G401 (cell line): ENCODE results near the gene TUBD1. TPM values are rescaled to one million over a fixed set of nuclear protein-coding genes. Genes with fewer than 3 reads are reported as not detected.
"Not testable (repeated sequence)": the region's sequence is repeated elsewhere in the genome, so short reads cannot be mapped to it uniquely, and the experiment has no call there.

Experiments
- DNase-seq: peaks from one replicate; pipeline ENCODE4 v3.0.0-alpha.2; 2015; ENCODE audit warnings: low spot score
- in situ Hi-C: cut with HindIII; loops from 2 replicates; pipeline ENCODE4 v1.10.0; 2016; ENCODE audit warnings: low sequenced_read_pairs, mixed read lengths
- total RNA-seq: library from RNA; depleted of rRNA; stranded (reverse); fragments of >200 nt; shearing (Covaris generic); gene quantifications from 2 replicates; pipeline ENCODE4 v1.2.3, GENCODE V29; 2014

Gene TUBD1
- total RNA-seq, 1 experiment from 2014 or later = 16.7 TPM

DNA sequence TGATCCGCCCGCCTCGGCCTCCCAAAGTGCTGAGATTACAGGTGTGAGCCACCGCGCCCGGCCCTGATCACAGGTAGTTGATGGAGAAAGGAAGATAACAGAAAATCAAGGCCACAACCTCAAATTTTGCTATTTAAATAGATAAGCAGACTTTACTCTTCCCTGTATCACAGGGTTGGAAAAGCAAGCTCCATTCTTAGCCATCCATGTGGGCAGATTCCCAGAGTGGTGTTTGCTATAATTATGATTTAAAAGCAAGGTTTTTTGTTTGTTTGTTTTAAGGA, 44.4 kb downstream of the TUBD1 start:
- in situ Hi-C loops = loop anchor here (10.0 kb wide), 1 partner anchor 94 kb away; no protein-coding TSS in a partner anchor

DNA sequence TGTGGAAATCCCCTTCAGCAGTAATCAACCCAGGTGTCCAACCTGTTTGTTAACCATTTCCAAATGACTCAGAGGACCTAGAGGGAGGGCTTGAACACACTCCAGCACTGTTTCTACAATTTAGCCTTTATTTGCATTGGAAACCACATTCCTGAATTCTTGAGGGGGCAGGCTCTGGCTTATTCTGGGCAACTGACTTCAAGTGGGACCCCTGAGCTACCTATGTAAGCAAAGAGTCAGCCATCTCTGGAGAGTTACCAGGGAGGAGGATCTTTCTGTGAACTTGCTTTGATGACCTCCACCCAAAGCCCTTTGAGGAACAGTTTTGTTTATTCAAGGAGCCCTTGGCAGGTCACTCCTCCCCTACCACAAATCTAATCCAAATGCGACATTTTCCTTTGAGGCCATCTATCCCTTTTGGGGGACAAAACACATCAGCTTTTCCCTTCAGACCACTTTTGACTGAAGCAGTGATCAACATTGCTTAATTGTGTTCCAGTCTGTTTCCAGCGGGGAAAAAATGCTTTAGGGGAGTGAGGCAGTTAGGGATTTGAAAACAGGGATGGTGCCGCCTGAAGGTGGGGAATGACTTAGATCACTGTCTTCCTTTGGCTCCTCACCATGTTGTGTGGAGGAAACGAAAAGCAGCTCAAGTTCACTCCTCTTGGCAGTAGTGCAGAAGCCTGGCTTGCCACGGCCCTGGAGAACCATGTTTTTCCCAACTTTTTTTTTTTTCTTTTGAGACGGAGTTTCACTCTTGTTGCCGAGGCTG, 46.2 kb downstream of the TUBD1 start:
- in situ Hi-C loops = loop anchor here (10.0 kb wide), 1 partner anchor 92 kb away; no protein-coding TSS in a partner anchor
- DNase-seq = peak; percentile 42

More for the DNA sequence above, 44.4 kb downstream of the TUBD1 start:
- DNase-seq = no peak

DNA sequence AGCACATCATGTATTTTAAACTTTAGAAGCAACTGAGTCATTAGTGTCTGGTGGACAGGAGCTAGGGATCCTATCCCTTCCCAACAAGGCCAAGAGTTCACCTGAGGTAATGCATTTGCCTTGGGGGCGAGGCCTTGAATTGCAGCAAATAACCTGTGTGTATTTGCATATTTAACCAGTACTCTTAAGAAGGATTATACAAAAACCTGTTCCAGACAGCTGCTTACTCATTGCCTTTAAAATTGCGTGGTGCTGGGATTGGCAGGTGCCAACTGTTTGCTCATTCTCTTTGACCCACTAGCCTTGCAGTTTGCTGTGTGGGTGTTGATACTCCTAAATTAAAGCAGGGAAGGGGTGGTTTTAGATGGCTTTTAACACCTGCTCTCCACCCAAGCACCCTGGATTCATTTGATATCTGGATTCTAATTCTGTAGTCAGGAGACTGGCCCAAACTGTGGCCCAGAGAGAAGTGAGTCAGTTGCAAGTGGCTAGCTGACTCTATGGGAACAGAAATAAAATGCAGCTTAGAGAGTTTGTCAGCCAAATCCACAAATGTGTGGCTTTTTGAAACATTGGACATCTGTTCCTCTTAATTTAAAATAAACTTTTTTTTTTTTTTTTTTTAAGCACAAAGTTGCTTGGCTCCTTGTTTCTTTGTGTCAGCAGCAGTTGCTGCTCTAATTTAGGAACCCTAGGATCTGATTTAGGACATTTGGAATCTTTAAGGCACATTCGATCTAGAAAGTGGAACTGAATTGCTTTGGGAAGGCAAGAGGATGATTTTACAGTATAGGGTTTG, 46.9 kb downstream of the TUBD1 start:
- in situ Hi-C loops = loop anchor here (10.0 kb wide), 1 partner anchor 91 kb away; no protein-coding TSS in a partner anchor
- DNase-seq = peak; percentile 41

DNA sequence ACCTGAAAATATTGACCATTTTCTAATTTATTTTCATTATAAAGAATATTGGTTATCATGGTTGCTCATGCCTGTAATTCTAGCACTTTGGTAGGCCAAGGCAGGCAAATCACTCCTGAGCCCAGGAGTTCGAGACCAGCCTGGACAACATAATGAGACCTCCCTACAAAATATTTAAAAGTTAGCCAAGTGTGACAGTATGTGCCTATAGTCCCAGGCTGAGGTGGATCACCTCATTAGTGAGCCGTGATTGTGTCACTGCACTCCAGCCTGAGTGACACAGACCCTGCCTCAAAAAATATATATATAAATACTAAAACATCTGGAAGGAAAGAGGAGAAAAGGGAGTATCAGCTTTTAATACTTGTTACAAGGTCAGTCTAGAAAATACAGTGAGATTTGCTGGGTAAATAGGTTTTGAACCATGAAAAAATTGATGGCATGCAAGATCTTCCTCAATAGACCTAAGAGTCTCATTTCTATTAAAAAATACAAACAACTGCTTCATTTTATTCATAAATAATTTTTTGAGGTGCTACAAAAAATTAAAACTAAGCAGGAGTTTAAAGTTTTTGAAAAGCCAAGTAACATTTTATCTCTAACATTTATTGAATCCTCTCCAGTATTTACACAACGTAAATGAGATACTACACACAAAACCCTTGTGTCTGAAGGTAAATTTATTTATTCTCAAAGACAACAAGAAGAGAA, 47.7 kb downstream of the TUBD1 start:
- no peak for DNase-seq
- in situ Hi-C loops = loop anchor here (10.0 kb wide), 1 partner anchor 90 kb away; no protein-coding TSS in a partner anchor

DNA sequence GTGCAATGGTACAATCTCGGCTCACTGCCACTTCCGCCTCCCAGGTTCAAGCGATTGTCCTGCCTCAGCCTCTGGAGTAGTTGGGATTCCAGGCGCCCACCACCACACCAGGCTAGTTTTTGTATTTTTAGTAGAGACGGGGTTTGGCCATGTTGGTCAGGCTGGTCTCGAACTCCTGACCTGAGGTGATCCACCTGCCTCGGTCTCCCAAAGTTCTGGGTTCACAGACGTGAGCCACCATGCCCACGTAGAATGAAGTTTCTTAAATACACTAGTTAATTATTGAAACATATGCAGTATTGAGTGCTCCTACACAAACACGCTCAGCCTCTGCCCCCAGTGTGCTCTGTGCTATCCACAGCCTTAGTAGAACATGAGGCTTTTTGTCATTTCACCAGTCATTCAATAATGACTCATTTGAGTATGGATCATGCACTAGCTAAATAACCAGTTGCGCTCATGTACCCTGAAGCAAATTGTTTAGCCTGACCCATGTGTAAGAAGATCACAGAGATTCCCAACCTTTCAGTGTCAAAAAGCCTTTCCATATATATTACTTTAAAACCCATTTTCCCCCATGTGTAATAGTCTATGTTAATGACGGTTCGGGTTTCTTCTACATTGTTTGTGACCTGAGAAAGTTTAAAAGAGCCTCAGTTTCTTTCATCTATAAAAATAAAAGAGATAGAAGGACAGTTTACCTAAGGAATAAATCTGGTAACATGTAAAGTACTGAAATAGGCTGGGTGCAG, 49.7 kb downstream of the TUBD1 start:
- in situ Hi-C loops = loop anchor here (10.0 kb wide), 1 partner anchor 88 kb away; no protein-coding TSS in a partner anchor
- peak; percentile 61 for DNase-seq

DNA sequence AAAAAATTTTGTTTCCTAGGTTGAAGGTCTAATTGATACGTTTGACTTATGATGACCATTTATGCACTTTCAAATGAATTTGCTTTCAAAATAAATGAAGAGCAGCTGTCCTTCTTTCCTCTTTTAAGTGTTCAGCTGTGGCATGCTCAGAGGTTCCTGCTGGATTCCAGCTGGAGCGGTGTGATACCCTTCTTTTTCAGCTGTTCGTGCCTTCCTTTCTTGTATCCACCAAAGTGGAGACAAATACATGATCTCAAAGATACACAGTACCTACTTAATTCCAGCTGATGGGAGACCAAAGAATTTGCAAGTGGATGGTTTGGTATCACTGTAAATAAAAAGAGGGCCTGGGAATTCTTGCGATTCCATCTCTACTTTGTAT, 50.9 kb downstream of the TUBD1 start:
- in situ Hi-C loops = loop anchor here (10.0 kb wide), 1 partner anchor 87 kb away; no protein-coding TSS in a partner anchor
- DNase-seq = not testable (repeated sequence)

DNA sequence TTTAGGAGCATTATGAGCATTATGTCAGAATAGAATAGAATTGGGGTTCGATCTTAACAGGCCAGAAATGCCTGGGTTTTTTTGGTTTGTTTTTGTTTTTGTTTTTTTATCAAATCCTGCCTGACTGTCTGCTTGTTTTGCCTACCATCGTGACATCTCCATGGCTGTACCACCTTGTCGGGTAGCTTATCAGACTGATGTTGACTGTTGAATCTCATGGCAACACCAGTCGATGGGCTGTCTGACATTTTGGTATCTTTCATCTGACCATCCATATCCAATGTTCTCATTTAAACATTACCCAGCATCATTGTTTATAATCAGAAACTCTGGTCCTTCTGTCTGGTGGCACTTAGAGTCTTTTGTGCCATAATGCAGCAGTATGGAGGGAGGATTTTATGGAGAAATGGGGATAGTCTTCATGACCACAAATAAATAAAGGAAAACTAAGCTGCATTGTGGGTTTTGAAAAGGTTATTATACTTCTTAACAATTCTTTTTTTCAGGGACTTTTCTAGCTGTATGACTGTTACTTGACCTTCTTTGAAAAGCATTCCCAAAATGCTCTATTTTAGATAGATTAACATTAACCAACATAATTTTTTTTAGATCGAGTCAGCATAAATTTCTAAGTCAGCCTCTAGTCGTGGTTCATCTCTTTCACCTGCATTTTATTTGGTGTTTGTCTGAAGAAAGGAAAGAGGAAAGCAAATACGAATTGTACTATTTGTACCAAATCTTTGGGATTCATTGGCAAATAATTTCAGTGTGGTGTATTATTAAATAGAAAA, 51.5 kb downstream of the TUBD1 start:
- DNase-seq = not testable (repeated sequence)
- in situ Hi-C loops = loop anchor here (10.0 kb wide), 1 partner anchor 86 kb away; no protein-coding TSS in a partner anchor

DNA sequence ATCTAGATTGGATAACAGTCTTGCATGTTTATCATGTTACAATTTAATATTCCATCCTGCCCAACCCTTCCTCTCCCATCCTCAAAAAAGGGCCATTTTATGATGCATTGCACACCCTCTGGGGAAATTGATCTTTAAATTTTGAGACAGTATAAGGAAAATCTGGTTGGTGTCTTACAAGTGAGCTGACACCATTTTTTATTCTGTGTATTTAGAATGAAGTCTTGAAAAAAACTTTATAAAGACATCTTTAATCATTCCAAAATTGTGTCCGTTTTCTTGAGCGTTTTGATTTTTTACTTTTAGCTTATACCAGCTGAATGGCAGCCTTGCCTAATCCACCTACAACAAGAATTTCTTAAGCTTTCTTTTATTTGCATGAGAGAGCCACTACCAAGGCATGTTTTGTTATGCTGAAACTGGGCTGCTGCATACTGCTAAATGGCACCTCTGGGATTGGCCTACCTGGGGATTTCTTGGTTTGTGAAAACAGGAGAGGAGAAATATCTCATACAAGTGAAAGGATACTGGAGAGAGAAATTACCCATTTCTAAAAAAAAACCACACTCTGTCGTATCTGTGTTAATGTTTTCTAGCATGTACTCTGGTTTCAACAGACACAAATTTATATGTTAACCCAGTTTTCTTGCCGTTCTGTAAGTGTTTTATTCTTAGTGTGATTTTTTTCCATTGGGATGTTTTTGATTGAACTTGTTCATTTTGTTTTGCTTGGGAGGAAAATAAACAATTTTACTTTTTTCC, 52.2 kb downstream of the TUBD1 start:
- no peak for DNase-seq
- in situ Hi-C loops = loop anchor here (10.0 kb wide), 1 partner anchor 86 kb away; no protein-coding TSS in a partner anchor

DNA sequence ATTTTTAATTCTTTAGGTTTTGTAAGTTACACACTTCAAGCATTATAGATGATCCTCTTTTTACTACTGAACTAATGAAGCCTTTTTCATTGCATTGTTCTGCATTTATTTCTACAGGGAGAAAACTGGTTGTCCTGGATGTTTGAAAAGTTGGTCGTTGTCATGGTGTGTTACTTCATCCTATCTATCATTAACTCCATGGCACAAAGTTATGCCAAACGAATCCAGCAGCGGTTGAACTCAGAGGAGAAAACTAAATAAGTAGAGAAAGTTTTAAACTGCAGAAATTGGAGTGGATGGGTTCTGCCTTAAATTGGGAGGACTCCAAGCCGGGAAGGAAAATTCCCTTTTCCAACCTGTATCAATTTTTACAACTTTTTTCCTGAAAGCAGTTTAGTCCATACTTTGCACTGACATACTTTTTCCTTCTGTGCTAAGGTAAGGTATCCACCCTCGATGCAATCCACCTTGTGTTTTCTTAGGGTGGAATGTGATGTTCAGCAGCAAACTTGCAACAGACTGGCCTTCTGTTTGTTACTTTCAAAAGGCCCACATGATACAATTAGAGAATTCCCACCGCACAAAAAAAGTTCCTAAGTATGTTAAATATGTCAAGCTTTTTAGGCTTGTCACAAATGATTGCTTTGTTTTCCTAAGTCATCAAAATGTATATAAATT, 53.0 kb downstream of the TUBD1 start:
- in situ Hi-C loops = loop anchor here (10.0 kb wide), 1 partner anchor 85 kb away; no protein-coding TSS in a partner anchor
- DNase-seq = no peak

DNA sequence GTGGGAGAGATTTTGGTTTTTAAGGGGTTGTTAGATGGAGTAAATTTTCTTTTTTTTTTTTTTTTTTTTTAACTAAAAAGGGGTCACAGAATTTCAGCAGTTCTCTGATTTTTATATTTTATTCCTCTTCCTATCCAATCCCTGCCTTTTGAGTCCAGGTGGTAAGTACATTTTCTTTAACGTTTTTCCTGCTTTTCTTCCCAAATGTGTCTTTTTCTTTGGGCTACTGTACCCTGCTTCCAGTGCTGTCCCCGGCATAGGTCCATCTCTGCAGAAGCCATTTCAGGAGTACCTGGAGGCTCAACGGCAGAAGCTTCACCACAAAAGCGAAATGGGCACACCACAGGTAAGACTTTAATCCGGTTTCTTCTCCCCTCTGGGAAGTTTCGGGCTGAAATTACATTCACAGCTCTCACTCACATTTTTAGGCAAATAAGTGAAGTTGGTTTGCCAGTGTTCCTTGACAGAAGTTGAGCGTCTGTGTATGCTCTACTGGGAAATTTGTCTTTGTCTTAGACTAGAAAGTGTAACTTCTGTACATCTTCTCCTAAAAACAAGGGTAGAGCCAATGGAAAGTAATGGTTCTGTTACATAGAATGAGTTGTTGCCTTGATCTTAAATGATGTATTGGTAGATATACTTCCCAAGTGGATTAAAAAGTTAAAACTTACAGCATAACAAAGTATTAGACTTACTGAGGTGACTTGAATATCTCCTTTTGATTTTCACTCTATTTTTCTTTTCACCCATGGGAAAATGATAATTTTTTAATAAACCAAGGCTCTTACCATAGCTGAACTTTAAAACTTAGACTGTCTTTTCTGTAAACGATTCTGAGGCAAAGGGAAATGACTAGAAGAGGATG, 54.5 kb downstream of the TUBD1 start:
- in situ Hi-C loops = no loop called here
- DNase-seq = no peak

DNA sequence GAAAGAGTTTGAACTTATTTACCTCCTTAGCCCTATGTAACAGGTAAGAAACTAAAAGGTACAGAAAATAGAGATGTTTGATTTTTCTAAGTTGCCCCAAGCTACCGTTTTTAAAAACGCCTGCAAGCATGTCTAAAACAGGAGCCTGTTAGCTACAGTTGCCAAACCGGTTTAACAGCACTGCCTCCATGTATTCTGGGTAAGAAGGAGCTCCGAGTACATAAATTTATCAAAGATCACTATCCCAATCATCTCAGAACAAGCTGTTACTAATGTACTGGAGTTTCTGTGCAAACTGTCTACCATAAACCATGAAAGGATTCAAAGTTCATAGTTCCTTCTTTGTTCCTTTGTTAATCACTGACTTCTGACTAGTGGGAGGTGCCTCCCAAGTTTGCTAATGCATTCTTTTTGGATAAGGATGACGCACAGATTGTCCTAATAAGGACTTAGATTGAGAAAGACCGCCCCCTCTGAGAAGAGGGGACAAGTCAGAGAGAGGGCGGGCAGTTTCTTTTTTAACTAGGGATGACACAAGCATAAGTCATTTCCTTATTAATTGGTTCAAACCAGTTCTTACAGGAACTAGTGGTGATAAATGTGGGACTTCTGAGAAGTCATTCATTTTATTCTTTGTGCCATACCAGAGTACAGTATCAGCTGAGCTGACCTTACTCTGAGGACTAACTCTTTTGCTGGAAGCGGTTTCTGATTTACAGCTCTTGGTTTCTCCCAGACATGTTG, 55.3 kb downstream of the TUBD1 start:
- in situ Hi-C loops = no loop called here
- peak; percentile 80 for DNase-seq

DNA sequence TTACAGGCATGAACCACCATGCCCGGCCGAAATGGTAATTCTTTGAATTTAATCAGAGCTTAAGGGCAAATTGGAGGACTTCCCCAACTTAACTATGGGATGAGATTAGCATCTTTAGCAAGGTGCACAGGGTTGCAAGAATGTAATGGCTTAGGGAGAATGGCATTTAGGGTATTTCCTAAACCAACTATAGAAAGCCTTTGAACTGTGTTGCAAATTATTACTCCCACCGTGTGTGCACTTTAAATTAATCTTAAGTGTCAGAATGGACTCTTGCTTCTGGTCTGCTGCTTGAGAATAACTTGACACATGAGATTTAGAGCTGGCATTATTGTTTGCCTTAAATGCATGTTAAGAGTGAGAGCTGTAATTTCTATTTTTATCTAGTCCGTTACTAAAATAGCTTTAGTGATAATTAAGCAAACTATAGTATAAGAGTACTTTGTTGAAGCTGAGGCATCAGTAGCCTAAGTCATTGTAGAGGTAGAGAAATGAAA, 59.8 kb downstream of the TUBD1 start:
- peak; percentile 68 for DNase-seq
- in situ Hi-C loops = no loop called here

DNA sequence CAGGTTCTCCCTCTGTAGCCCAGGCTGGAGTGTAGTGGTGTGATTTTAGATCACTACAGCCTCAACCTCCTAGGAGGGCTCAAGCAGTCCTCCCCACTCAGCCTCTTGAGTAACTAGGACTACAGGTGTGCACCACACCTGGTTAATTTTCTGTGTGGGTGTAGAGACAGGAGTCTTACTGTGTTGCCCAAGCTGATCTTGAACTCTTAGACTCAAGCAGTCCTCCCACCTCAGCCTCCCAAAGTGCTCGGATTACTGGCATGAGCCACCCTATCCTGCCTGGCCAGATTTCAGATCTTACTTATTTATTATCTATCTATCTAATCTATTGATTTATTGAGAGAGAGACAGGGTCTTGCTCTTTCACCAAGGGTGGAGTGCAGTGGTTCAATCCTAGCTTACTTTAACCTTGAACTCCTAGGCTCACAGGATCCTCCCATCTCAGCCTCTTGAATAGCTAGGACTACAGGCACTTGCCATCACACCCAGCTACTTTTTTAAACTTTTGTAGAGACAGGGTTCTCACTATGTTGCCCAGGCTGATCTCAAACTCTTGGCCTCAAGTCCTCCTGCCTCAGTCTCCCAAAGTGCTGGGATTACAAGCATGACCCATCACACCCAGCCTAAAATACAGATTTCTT, 61.8 kb downstream of the TUBD1 start:
- DNase-seq = no peak
- in situ Hi-C loops = no loop called here

DNA sequence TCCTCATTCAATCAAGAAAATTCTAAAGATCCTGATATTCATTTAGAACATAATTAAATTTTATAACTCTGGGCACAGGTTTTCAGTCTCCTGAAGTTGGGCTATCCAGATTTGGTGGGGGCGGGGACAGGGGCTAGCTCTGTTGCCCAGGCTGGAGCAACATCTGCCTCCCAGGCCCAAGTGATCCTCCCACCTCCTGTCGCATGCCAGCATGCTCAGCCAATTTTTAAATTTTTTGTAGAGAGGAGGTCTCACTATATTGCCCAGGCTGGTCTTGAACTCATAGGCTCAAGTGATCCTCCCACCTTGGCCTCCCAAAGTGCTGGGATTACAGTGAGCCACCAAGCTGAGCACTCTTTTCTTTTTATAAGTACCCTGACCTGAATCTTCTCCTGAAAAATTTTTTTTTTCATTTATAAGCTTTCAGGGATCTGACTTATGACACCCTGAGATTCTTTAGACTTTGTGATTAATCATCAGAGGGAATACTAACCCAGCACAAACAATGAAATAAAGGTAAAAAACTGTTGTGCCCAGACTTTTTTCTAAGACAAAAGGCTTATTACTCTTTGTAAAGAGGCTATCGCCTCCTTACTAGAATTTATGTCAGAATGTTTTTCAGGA, 62.6 kb downstream of the TUBD1 start:
- DNase-seq = no peak
- in situ Hi-C loops = no loop called here
